ENCODE results near the gene R3HDML. TPM values are rescaled to one million over a fixed set of nuclear protein-coding genes. Genes with fewer than 3 reads are reported as not detected.
A peak's percentile ranks its signal among the peaks of the same experiment; 100 is the strongest.

Gene R3HDML
- total RNA-seq, 2 donors from 2014 or later: not detected

DNA sequence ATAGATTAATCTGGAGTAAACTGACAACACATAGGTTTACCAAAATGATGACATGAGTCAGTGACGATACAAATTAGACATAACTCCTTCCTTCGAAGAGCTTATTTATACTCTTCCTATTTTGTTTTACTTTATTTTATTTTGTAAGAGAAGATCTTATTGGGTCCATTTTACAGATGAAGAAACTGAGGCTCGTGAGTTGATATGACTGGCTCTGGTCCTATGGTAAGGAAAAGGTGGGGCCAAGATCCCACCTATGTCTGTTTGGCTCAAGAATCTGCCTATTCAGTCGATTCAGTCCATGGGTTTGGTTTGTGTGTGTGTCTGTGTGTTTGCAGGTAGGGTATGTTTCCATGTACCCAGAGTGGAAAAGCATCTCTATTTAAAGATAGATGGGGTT, 8.4 kb upstream of the R3HDML start:
- H3K27ac Mint-ChIP-seq: no peak overlapping the region
- TF ChIP-seq, protein P1, sequence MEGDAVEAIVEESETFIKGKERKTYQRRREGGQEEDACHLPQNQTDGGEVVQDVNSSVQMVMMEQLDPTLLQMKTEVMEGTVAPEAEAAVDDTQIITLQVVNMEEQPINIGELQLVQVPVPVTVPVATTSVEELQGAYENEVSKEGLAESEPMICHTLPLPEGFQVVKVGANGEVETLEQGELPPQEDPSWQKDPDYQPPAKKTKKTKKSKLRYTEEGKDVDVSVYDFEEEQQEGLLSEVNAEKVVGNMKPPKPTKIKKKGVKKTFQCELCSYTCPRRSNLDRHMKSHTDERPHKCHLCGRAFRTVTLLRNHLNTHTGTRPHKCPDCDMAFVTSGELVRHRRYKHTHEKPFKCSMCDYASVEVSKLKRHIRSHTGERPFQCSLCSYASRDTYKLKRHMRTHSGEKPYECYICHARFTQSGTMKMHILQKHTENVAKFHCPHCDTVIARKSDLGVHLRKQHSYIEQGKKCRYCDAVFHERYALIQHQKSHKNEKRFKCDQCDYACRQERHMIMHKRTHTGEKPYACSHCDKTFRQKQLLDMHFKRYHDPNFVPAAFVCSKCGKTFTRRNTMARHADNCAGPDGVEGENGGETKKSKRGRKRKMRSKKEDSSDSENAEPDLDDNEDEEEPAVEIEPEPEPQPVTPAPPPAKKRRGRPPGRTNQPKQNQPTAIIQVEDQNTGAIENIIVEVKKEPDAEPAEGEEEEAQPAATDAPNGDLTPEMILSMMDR (conservative IDR thresholded peaks at IDR 0.05): no peak
- no peak overlapping the region for H3K9ac ChIP-seq (ENCODE audit: extremely low read depth, low read length, poor library complexity, severe bottlenecking)
- peaks cover 3% of the 10 kb centered on the region for H3K9me3 Mint-ChIP-seq
- H3K27me3 Mint-ChIP-seq (ENCODE audit: insufficient read depth): no peaks in the 10 kb centered on the region
- H3K27me3 ChIP-seq (ENCODE audit: control insufficient read depth, insufficient read depth, low read length, poor library complexity, severe bottlenecking): no peaks in the 10 kb centered on the region
- no peaks in the 10 kb centered on the region for H3K4me1 ChIP-seq (ENCODE audit: control insufficient read depth, insufficient read depth, low read length)
- no peak overlapping the region for H3K4me3 Mint-ChIP-seq
- H3K36me3 Mint-ChIP-seq (ENCODE audit: low read depth): no peaks in the 10 kb centered on the region
- H3K9me3 ChIP-seq (ENCODE audit: control insufficient read depth, low read length): no peaks in the 10 kb centered on the region
- H3K36me3 ChIP-seq (ENCODE audit: control insufficient read depth, insufficient read depth, low read length): no peaks in the 10 kb centered on the region
- H3K27ac ChIP-seq (ENCODE audit: low read depth, low read length): no peak overlapping the region
- no peak for DNase-seq
- WGBS, 2 experiments (ENCODE audit: insufficient coverage in 1 of 2, insufficient read length in 1 of 2): 22 to 80% methylated on average over 1 to 3 of the region's 4 CpGs
- no peak overlapping the region for H3K4me3 ChIP-seq (ENCODE audit: low read length)
- H3K4me1 Mint-ChIP-seq: peaks cover 7% of the 10 kb centered on the region

DNA sequence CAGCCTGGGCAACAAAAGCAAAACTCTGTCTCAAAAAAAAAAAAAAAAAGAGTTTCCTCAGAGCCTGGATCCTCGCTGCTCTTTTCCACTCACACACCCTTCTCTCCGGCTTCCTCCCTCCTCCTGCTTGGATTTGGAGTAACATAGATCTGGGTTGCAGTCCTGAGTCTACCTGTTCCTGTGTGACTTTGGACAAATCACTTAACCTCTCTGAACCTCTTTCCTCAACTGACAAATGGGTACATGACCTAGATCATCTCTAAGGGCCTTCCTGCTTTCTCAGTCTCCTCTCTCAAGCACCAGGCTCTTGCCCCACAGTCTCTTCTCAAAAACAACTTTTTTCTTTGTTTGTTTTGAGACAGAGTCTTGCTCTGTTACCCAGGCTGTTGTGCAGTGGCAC, 5.6 kb upstream of the R3HDML start:
- H3K4me3 Mint-ChIP-seq: no peak overlapping the region
- no peaks in the 10 kb centered on the region for H3K9me3 ChIP-seq (ENCODE audit: control insufficient read depth, low read length)

GRCh38 chr20:44334306-44334705, 2.5 kb upstream of the R3HDML start:
- no peak for DNase-seq
- H3K9me3 Mint-ChIP-seq: no peaks in the 10 kb centered on the region
- Histone ChIP-seq H3K27me3 (ENCODE audit: control insufficient read depth, insufficient read depth, low read length, poor library complexity, severe bottlenecking) (no peaks in the 10 kb centered on the region), H3K9me3 (ENCODE audit: control insufficient read depth, low read length) (no peaks in the 10 kb centered on the region), H3K9ac (ENCODE audit: extremely low read depth, low read length, poor library complexity, severe bottlenecking) (no peak overlapping the region), H3K4me3 (ENCODE audit: low read length) (no peak overlapping the region), H3K36me3 (ENCODE audit: control insufficient read depth, insufficient read depth, low read length) (no peaks in the 10 kb centered on the region), H3K27ac (ENCODE audit: low read depth, low read length) (peak overlapping the region; percentile 36), H3K4me1 (ENCODE audit: control insufficient read depth, insufficient read depth, low read length) (no peaks in the 10 kb centered on the region)
- 84 to 88% methylated on average over 4 to 8 of the region's 8 CpGs for WGBS, 2 experiments (ENCODE audit: insufficient coverage in 1 of 2, insufficient read length in 1 of 2)
- no peaks in the 10 kb centered on the region for H3K36me3 Mint-ChIP-seq (ENCODE audit: low read depth)
- H3K4me3 Mint-ChIP-seq: no peak overlapping the region
- TF ChIP-seq, protein P1 (conservative IDR thresholded peaks at IDR 0.05): no peak
- H3K27me3 Mint-ChIP-seq (ENCODE audit: insufficient read depth): no peaks in the 10 kb centered on the region
- H3K27ac Mint-ChIP-seq: no peak overlapping the region
- peaks cover 4% of the 10 kb centered on the region for H3K4me1 Mint-ChIP-seq

More for the DNA sequence above, 5.6 kb upstream of the R3HDML start:
- Histone ChIP-seq H3K4me1 (ENCODE audit: control insufficient read depth, insufficient read depth, low read length) (no peaks in the 10 kb centered on the region), H3K4me3 (ENCODE audit: low read length) (no peak overlapping the region), H3K27ac (ENCODE audit: low read depth, low read length) (no peak overlapping the region), H3K36me3 (ENCODE audit: control insufficient read depth, insufficient read depth, low read length) (no peaks in the 10 kb centered on the region), H3K9ac (ENCODE audit: extremely low read depth, low read length, poor library complexity, severe bottlenecking) (no peak overlapping the region), H3K27me3 (ENCODE audit: control insufficient read depth, insufficient read depth, low read length, poor library complexity, severe bottlenecking) (no peaks in the 10 kb centered on the region)
- whole genome bisulfite sequencing, 2 experiments (ENCODE audit: insufficient coverage in 1 of 2, insufficient read length in 1 of 2): 91% methylated on average over 2 of the region's 2 CpGs; no CpG with 5 or more reads in 1 of the 2 experiments
- no peaks in the 10 kb centered on the region for H3K9me3 Mint-ChIP-seq
- DNase-seq: no peak
- no peak overlapping the region for H3K27ac Mint-ChIP-seq
- H3K27me3 Mint-ChIP-seq (ENCODE audit: insufficient read depth): no peaks in the 10 kb centered on the region
- TF ChIP-seq, protein P1 (conservative IDR thresholded peaks at IDR 0.05): no peak
- peaks cover 4% of the 10 kb centered on the region for H3K4me1 Mint-ChIP-seq
- no peaks in the 10 kb centered on the region for H3K36me3 Mint-ChIP-seq (ENCODE audit: low read depth)

Data from endodermal cell (in vitro differentiated cells).